Stomach smooth muscle (tissue), 2 donors: ENCODE measurements around the gene SRGAP1.

Experiments
- H3K27ac ChIP-seq: one replicate; pipeline ENCODE4 v1.7.0; 2013; ENCODE audit warnings: mild to moderate bottlenecking, low read length, inconsistent platforms
- H3K27me3 ChIP-seq, 2 donors: one replicate each; pipeline ENCODE4 v1.7.0; 2013; ENCODE audit warnings: low read length in 2 of 2; ENCODE audit not compliant: insufficient read depth in 2 of 2, control insufficient read depth in 1 of 2
- H3K36me3 ChIP-seq, 2 donors: one replicate each; pipeline ENCODE4 v1.7.0; 2013; ENCODE audit warnings: low read length in 2 of 2; ENCODE audit not compliant: control insufficient read depth in 2 of 2, insufficient read depth in 2 of 2
- H3K4me1 ChIP-seq: one replicate; pipeline ENCODE4 v1.7.0; 2013; ENCODE audit warnings: low read length; ENCODE audit not compliant: control insufficient read depth, insufficient read depth
- H3K4me3 ChIP-seq, 2 donors: one replicate each; pipeline ENCODE4 v1.7.0; 2013; ENCODE audit warnings: low read length in 2 of 2
- H3K9ac ChIP-seq, 2 donors: one replicate each; pipeline ENCODE4 v1.7.0; 2013; ENCODE audit warnings: low read length in 2 of 2, mild to moderate bottlenecking in 1 of 2
- H3K9me3 ChIP-seq, 2 donors: one replicate each; pipeline ENCODE4 v1.7.0; 2013; ENCODE audit warnings: low read length in 2 of 2; ENCODE audit not compliant: control insufficient read depth in 2 of 2
- donor health status: healthy.
- donor health status: Pancreatic carcinoma.

SRGAP1 gene

DNA sequence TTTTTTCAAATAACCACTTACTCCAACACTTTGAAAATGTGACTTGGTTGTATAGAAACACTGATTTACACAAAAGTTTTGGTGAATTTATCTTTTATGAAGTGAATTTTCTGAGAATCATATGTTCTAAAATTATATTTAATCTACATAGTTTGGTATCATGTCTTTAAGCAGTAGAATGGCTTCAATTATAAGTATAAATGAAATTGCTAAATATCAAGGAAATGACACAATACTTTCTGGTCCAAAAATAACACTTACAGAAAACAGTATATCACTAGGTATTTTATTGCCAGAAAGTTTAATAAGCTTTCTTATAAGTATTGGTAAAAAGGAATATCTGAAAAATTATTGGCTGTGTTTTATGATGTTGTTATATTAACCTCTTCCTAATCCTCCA, 90.9 kb downstream of the SRGAP1 start:
- Histone ChIP-seq H3K36me3 (no peaks in the 10 kb centered on the region), H3K27me3 (no peaks in the 10 kb centered on the region), H3K4me1 (no peaks in the 10 kb centered on the region), H3K27ac (no peak overlapping the region), H3K9ac (no peak overlapping the region), H3K9me3 (no peaks in the 10 kb centered on the region), H3K4me3 (no peak overlapping the region)

DNA sequence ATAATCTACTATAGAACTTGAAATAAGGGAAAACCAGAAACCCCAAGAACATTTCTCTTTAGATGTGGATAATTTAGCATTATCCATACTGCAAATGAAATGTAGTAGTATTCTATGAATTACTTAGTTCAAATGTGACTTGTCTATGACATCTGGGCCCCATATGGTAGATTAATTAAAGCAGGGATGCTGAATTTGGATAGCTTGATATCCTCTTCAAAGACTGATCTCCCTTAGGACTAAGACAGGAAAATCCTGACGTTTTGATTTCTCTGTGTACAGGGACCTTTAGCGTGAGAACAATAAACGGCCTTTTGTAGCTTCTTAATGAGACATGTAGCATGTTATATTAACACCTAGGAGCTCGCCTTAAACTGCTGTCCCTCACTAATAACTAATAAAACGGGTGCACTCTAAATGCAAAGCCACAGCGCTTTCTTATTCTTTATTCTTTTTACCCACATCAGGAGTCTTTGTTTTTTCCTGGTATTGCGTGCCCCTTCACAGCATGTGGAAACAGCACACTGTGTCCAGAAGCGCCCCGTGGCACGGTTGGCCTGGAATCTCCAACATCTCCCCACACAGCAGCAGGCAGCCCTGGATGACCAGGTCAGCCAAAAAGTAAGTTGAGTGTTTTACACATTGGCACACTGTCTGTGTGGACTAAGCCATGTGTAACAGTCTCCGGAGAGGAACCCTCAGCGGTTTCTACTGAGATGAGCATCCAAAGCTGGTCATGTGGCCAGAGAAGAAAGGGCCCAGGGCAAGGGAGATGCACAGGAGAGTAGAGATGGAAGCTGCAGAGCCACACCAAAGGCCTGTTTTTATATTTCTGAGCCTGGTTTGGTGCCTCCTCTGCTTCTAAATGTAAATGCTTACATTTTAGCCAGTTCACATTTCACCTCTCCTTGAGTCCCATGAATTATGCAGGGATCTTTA, 93.1 kb downstream of the SRGAP1 start:
- Histone ChIP-seq H3K27ac (no peak overlapping the region), H3K36me3 (no peaks in the 10 kb centered on the region), H3K9me3 (no peaks in the 10 kb centered on the region), H3K4me1 (no peaks in the 10 kb centered on the region), H3K4me3 (no peak overlapping the region), H3K9ac (no peak overlapping the region), H3K27me3 (no peaks in the 10 kb centered on the region)

DNA sequence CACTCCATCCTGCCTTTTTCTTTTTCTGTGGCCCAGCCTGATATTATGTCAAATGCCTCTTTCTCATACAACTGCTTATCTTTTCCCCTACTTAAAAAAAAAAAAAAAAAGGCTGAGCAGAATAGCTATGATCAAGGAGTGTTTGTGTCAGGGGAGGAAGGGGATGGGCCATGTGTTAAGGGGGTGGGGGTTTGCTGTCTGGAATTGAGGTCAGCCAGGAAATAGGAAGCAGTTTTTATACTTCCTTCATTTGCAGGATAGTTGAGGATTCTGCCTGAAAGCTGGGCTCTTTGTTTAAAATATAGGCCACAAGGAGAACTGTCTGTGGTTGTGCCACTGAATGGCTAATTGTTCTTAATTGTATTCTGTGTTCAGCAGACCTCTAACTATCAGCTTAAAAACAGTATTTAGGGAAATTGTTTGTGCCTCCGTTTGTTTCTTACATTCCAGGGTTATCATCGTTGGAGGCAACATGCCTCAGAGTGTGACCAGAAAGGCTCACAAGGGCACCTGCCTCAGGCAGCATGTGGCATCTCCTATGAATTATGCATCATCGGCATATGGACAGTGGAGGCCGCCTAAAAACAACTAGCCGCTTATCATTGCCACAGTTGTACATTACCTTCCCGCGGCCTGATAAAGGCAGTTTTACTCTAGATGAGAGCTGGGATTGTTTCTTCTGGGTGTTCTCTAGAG, 96.0 kb downstream of the SRGAP1 start:
- H3K9me3 ChIP-seq: no peaks in the 10 kb centered on the region
- no peak overlapping the region for H3K27ac ChIP-seq
- H3K36me3 ChIP-seq: no peaks in the 10 kb centered on the region
- no peaks in the 10 kb centered on the region for H3K27me3 ChIP-seq
- H3K4me1 ChIP-seq: no peaks in the 10 kb centered on the region
- H3K9ac ChIP-seq: no peak overlapping the region
- H3K4me3 ChIP-seq: no peak overlapping the region

DNA sequence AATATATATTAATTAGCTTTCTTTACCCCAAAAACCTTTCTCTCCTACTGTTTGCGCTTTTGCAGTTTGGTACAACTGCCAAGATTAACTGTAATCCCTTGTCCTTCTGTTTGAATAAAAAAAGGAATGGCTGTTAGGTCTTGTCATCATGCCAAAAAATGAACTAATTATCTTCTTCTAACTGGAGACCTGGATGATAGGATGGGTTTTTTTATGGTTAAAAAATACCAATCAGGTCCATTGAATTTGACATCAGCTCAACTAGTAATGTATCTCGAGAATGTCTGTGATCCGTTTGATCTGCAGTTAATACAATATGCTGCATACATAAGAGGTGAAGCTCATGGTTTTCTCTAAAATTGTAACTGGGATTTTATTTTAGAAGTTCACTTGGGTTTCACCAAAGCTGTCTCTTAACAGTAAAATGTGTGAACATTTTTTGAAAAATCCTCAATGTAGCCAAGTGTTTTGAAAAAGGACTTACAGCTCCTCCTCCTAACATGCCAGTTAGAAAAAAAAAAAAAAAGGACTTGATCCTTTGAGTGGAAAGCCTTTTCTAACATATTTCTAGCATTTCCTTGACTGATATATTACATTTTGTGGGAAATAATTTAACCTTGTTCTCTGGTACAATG, 96.8 kb downstream of the SRGAP1 start:
- no peak overlapping the region for H3K27ac ChIP-seq
- H3K9ac ChIP-seq: no peak overlapping the region
- H3K4me1 ChIP-seq: no peaks in the 10 kb centered on the region
- no peaks in the 10 kb centered on the region for H3K36me3 ChIP-seq
- H3K4me3 ChIP-seq: no peak overlapping the region
- H3K27me3 ChIP-seq: no peaks in the 10 kb centered on the region
- no peaks in the 10 kb centered on the region for H3K9me3 ChIP-seq

DNA sequence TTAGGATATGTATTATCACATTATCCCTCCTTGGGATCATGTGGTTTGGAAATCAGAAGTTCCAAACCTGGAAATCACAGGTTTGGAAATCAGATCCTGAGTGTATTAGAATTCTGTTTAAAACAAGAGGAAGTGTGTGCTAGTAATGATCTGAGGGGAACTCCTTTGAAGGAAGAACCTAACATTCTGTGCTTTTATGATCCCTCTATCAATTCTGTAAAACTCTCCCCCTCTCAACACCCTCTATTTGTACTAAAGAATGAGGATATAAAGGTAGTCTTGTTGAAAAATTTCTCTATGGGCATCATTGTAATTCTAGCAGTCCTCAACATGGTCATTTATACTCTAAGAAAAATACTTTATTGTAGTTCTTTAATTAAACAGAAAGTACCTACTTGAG, 97.4 kb downstream of the SRGAP1 start:
- Histone ChIP-seq H3K27ac (no peak overlapping the region), H3K9me3 (no peaks in the 10 kb centered on the region), H3K4me1 (no peaks in the 10 kb centered on the region), H3K27me3 (no peaks in the 10 kb centered on the region), H3K9ac (no peak overlapping the region), H3K4me3 (no peak overlapping the region), H3K36me3 (no peaks in the 10 kb centered on the region)

DNA sequence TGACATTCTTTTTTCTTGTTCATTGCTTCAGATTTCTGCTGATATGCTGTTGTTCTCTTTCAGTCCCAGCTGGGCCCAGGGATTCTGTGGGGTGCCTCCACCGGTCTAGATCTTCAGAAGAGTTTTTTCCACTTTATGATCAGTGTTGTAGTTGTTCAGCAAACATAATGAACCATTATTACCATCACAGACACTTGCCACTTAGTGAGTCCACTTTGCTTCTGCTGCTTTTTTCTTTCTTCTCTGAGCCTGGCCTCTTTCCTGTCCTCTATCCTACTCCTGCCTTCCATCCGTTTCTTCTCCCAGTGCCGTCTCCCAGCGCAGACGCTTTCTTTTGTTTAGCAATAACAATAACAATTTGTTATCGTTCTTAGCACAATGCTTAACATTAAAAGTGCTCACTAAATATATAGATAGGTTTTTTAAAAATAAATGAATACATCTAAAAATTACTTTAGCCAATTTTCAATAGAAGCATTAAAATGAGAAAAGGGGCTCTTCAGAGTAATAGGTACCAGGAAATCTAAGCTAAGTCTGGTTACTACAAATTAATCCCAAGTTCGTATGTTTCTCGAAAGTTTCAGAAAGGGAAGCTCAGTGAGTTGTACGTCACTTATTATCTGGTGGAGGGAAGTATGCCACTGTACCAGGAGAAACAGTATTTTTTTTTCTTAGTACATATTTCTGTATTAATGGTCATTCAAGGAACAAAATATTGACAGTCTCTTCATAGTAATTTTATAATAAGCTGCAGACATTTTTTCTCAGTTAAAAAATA, 98.2 kb downstream of the SRGAP1 start:
- Histone ChIP-seq H3K27me3 (no peaks in the 10 kb centered on the region), H3K36me3 (no peaks in the 10 kb centered on the region), H3K4me3 (no peak overlapping the region), H3K9me3 (no peaks in the 10 kb centered on the region), H3K4me1 (no peaks in the 10 kb centered on the region), H3K9ac (no peak overlapping the region), H3K27ac (no peak overlapping the region)

DNA sequence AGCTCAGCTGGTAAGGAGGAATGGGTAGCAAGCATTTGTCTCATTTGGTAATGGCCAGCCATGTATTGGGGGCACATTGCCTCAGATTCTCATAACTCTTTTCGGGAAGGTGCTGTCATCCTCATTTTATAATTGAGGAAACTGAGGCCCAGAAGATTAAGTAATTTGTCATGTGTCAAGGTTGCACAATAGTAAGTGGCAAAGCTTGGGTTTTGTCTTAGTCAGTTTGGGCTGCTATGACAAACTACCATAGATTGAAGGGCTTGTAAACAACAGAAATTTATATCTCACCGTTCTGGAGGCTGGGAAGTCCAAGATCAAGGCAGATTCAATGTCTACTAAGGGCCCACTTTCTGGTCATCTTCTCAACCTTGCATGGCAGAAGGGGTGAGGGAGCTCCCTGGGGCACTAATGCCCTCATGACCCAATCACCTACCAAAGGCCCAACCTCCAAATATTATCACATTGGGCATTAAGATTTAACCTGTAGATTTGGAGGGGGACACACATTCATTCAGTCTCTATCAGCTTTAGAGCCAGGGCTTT, 99.6 kb downstream of the SRGAP1 start:
- no peak overlapping the region for H3K9ac ChIP-seq
- no peak overlapping the region for H3K27ac ChIP-seq
- no peaks in the 10 kb centered on the region for H3K4me1 ChIP-seq
- no peak overlapping the region for H3K4me3 ChIP-seq
- H3K27me3 ChIP-seq: no peaks in the 10 kb centered on the region
- no peaks in the 10 kb centered on the region for H3K36me3 ChIP-seq
- H3K9me3 ChIP-seq: no peaks in the 10 kb centered on the region

DNA sequence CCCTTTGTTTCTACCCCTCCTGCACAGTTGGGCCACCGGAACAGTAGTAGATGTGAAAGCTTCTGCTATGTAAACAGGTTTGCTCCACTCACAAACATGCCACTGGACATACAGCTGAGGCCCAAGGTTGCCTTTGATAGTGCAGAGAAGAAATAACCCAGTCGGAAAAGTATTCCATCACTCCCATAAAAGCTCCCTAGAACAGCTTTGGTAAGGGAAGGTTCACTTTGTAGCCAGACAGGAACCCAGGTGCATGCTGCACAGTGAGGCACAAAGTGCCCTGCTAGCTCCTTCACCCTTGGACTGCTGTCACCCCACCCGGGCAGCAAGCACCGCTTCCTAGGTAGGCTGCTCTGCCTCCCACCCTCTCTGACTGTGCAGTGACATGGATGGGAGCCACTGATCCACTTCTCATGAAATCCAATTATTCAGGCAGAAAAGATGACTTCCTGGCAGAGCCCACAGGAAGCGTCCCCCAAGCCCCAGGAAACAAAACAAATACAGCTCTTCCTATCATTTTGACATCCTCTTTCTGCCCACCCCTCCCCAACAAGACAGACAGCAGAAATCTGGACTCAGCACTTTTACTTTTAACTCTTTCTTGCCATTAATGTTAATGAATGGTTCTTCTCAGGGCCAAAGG, 100.2 kb downstream of the SRGAP1 start:
- no peaks in the 10 kb centered on the region for H3K9me3 ChIP-seq
- no peaks in the 10 kb centered on the region for H3K27me3 ChIP-seq
- no peak overlapping the region for H3K9ac ChIP-seq
- no peak overlapping the region for H3K27ac ChIP-seq
- no peaks in the 10 kb centered on the region for H3K4me1 ChIP-seq
- H3K4me3 ChIP-seq: no peak overlapping the region
- no peaks in the 10 kb centered on the region for H3K36me3 ChIP-seq

DNA sequence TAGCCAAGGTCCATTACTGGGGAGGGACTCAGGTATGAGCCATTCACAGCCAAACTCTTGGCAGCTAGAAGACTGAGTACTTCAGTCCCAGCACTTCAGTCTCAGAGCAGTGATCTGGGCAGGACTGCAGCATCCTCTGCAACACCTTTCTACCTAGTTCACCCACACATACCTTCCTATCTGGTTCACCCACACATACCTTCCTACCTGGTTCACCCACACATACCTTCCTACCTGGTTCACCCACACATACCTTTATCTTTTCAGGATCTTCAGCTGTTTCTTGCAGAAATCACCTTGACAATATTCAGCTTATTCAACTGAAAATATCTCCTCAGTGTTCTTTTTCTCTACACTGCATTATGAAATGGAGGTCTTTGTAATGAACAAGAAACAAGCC, 101.3 kb downstream of the SRGAP1 start:
- no peaks in the 10 kb centered on the region for H3K36me3 ChIP-seq
- no peaks in the 10 kb centered on the region for H3K4me1 ChIP-seq
- no peak overlapping the region for H3K4me3 ChIP-seq
- no peak overlapping the region for H3K27ac ChIP-seq
- no peaks in the 10 kb centered on the region for H3K27me3 ChIP-seq
- H3K9me3 ChIP-seq: no peaks in the 10 kb centered on the region
- no peak overlapping the region for H3K9ac ChIP-seq

DNA sequence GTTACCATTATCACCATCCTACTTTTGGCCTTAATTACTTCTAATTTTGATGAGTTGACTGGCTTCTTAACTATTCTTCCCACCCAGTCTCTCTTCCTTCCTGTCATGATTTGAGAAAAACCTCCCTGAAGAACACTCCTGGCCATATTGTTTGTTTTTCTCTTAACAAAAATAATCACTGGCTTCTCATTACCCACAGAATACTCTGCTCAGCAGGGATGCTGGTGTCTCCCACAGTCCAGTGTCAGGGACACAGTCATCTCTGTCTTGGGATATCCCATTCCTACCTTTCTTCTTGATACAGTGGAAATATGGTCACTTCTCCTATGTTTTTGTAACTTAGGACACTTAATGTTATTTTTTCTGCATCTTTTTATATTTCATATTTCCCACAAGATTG, 103.7 kb downstream of the SRGAP1 start:
- Histone ChIP-seq H3K27ac (no peak overlapping the region), H3K4me3 (no peak overlapping the region), H3K27me3 (no peaks in the 10 kb centered on the region), H3K9me3 (no peaks in the 10 kb centered on the region), H3K4me1 (no peaks in the 10 kb centered on the region), H3K9ac (no peak overlapping the region), H3K36me3 (no peaks in the 10 kb centered on the region)
